ENCODE results near the gene CEBPA. TPM values are rescaled to one million over a fixed set of nuclear protein-coding genes. Genes with fewer than 3 reads are reported as not detected.

Gene CEBPA
- 1.7 and 2.5 TPM in 2 replicates for total RNA-seq
- total RNA-seq (2013): 1.4 TPM
- 1.2 and 2.6 TPM in 2 replicates for polyA plus RNA-seq
- polyA minus RNA-seq: 4.6 and 5.5 TPM in 2 replicates

- intact Hi-C loops (cut with micrococcal nuclease): loop anchor here (2.0 kb wide), 2 partner anchors 70 to 126 kb away; partner anchors contain the start of gene CEBPG
- ATAC-seq (ENCODE audit: low read depth) (peak; percentile 91), DNase-seq (peak; percentile 84)
- no peak within 1 kb of the TSS for H3K27ac ChIP-seq (ENCODE audit: low read length in 2 of 2)
- peaks cover 0 to 10% (median 0%) of the 10 kb centered on the region in 3 donors for H3K9me3 ChIP-seq (ENCODE audit: control extremely low read depth in 1 of 3, control insufficient read depth in 2 of 3, insufficient read depth in 1 of 3, low read length in 2 of 3)
- peaks cover 42% of the 10 kb centered on the region for H3K27me3 Mint-ChIP-seq
- H3K9me3 Mint-ChIP-seq (ENCODE audit: insufficient read depth): no peaks in the 10 kb centered on the region
- H3K9ac ChIP-seq (ENCODE audit: low read length): peak within 1 kb of the TSS; percentile 73
- no peaks in the 10 kb centered on the region for H3K79me2 ChIP-seq (ENCODE audit: control insufficient read depth, insufficient read depth, low read length)
- under 1% methylated on average over 110 of the region's 111 CpGs for WGBS (ENCODE audit: insufficient coverage)
- H3K4me1 ChIP-seq (ENCODE audit: control insufficient read depth in 2 of 2, insufficient read depth in 2 of 2, low read length in 2 of 2): peaks cover 19 to 21% of the 10 kb centered on the region in 2 donors
- peak within 1 kb of the TSS; percentile 21 to 77 (median 58) for H3K4me3 ChIP-seq (ENCODE audit: control extremely low read depth in 1 of 5, extremely low read depth in 1 of 5, insufficient read depth in 1 of 5, low read depth in 2 of 5, low read length in 4 of 5)
- peak within 1 kb of the TSS; percentile 76 for H2AFZ ChIP-seq (ENCODE audit: insufficient read depth, low read depth, low read length, poor library complexity, severe bottlenecking)
- H3K27ac Mint-ChIP-seq: no peak within 1 kb of the TSS
- TF ChIP-seq CTCF (IDR thresholded peaks at IDR 0.05) (peak; percentile 45), EZH2 (IDR thresholded peaks at IDR 0.05; ENCODE audit: borderline replicate concordance, insufficient read depth, low read depth, low read length, poor library complexity, severe bottlenecking) (no peak)
- CTCF ChIA-PET: interaction anchor here (0.5 to 2.3 kb wide), 8 partner anchors 66 to 131 kb away, joined by 3 to 9 read pairs (median 4); no protein-coding TSS in a partner anchor
- peak within 1 kb of the TSS; percentile 70 for H3K4me3 Mint-ChIP-seq
- H3K4me2 ChIP-seq (replicated peaks; ENCODE audit: low read depth, low read length, poor library complexity, severe bottlenecking): peak within 1 kb of the TSS; percentile 100
- H3K27me3 ChIP-seq (replicated peaks in 1 of 4; ENCODE audit: control extremely low read depth in 1 of 4, control insufficient read depth in 3 of 4, insufficient read depth in 4 of 4, low read length in 3 of 4): peaks cover 0 to 56% (median 28%) of the 10 kb centered on the region in 4 experiments
- H3K4me1 Mint-ChIP-seq: peaks cover 10% of the 10 kb centered on the region
- POLR2A ChIA-PET: no interaction called here
- no peaks in the 10 kb centered on the region for H3K36me3 ChIP-seq (replicated peaks in 1 of 2; ENCODE audit: control extremely low read depth in 1 of 2, control insufficient read depth in 1 of 2, extremely low read depth in 1 of 2, insufficient read depth in 2 of 2, low read length in 1 of 2)
- H4K20me1 ChIP-seq (ENCODE audit: control insufficient read depth, insufficient read depth, low read length, poor library complexity, severe bottlenecking): no peaks in the 10 kb centered on the region
These were observed at the start of gene CEBPA for GRCh38 chr19:33302175-33302973. Gene CEBPA, minus strand, starts transcription at chr19:33302534. Its CDS starts 120 bp downstream, at chr19:33302414.

Measured in B cell (primary cell).